Fibroblast of villous mesenchyme (primary cell): ENCODE data around the gene MAP4K4. TPM values are rescaled to one million over a fixed set of nuclear protein-coding genes. Genes with fewer than 3 reads are reported as not detected.
A peak's percentile ranks its signal among the peaks of the same experiment; 100 is the strongest.

ENCODE experiments used
- DNase-seq: peaks from one replicate; pipeline ENCODE4 v3.0.0-alpha.2; 2010; ENCODE audit warnings: low read depth
- H3K4me3 ChIP-seq: 2 replicates; pipeline ENCODE4 v1.5.1; 2011; ENCODE audit warnings: low read depth, mild to moderate bottlenecking, low read length
- CTCF ChIP-seq: IDR thresholded peaks from 2 replicates; pipeline ENCODE4 v1.5.1; 2012; ENCODE audit warnings: low read depth, mild to moderate bottlenecking, low read length; ENCODE audit not compliant: insufficient read depth
- total RNA-seq: library from RNA; depleted of rRNA; stranded (reverse); fragments of >200 nt; gene quantifications from 2 replicates; pipeline ENCODE4 v1.2.3, GENCODE V29; 2012

The MAP4K4 gene
- total RNA-seq, 1 donor = 95.0 TPM

- peak; percentile 63 for TF ChIP-seq CTCF
- H3K4me3 ChIP-seq = no peak overlapping the region
- DNase-seq = peak; percentile 68
Observed at GRCh38 chr2:101883860-101884259, 186.4 kb downstream of the MAP4K4 start.

- no peak for TF ChIP-seq CTCF
- no peak for DNase-seq
- H3K4me3 ChIP-seq = no peak overlapping the region
Observed at GRCh38 chr2:101884423-101884822, 186.9 kb downstream of the MAP4K4 start.

GRCh38 chr2:101887328-101887727 is 189.8 kb downstream of the MAP4K4 start:
- no peak for TF ChIP-seq CTCF
- DNase-seq = no peak
- no peak overlapping the region for H3K4me3 ChIP-seq

- TF ChIP-seq CTCF = no peak
- no peak overlapping the region for H3K4me3 ChIP-seq
- DNase-seq = no peak
Observed at GRCh38 chr2:101889460-101890098, 192.1 kb downstream of the MAP4K4 start.

GRCh38 chr2:101892377-101892776 is 194.9 kb downstream of the MAP4K4 start:
- no peak overlapping the region for H3K4me3 ChIP-seq
- TF ChIP-seq CTCF = no peak
- DNase-seq = no peak

- TF ChIP-seq CTCF = no peak
- DNase-seq = no peak
- no peak overlapping the region for H3K4me3 ChIP-seq
Observed at GRCh38 chr2:101893681-101894381, 196.3 kb downstream of the MAP4K4 start.
